Hematopoietic multipotent progenitor cell treated with erythropoietin and hydrocortisone succinate and interleukin-3 and kit ligand, for 6 days (in vitro differentiated cells): ENCODE measurements around the gene GABRB2.
"Not testable (repeated sequence)": the region's sequence is repeated elsewhere in the genome, so short reads cannot be mapped to it uniquely, and the experiment has no call there.

Experiments
- DNase-seq: peaks from one replicate; pipeline ENCODE4 v3.0.0-alpha.2; 2015

Gene GABRB2

DNA sequence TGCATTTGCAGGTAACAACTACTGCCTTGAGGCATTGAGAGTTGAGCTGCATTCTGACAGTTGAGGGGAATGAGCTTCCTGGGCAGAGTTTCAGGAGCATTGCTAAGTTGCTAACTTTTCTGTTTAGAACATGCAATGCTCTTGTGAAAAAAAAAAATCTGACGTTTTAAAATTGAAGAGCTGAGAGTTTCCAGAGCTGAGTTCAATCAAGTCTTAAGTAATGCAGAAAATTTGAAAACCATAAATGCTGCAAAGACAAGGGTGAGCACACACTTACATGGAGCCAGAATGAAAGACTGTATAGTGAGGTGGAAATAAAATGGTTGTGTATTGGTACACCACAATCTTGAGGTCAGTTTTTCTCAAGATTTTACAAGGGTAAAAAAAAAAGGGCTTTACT is 166.0 kb downstream of the GABRB2 start:
- no peak for DNase-seq

DNA sequence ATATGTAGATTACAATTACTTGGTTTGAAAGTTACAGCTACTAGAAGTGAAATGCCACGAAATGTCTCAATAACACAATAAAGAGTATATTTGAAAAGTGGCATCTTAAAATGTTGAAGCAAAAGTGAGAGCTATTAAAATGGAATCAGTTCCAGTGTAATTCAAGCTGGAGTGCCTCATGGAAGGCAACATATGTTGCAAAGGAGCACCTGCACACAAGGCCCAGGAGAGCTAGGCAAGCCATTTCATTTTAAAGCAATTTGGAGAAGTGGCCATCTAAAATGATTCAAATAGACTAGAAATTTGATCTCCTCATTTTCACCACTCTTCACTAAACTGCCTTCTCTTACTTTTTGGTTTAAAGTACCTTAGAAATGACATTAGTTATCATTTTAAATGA is 167.8 kb downstream of the GABRB2 start:
- DNase-seq = no peak

DNA sequence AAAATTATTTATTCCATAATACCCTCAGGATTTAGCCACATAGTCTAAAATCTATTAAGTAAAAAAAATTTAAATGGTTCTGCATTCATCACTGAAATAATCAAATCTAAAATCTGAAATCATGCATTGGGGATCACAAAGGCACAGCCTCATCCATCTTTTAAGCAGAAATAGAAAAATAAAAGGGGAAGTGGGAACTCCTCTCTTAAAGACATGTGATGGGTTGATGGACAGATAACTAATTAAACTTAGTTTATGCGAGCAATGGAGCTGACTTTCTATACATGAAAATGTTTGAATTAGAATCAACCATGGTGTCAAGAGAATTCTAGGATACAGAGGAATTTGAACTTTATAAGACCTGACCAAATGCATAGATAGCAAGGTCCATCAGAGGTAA is 170.5 kb downstream of the GABRB2 start:
- no peak for DNase-seq

DNA sequence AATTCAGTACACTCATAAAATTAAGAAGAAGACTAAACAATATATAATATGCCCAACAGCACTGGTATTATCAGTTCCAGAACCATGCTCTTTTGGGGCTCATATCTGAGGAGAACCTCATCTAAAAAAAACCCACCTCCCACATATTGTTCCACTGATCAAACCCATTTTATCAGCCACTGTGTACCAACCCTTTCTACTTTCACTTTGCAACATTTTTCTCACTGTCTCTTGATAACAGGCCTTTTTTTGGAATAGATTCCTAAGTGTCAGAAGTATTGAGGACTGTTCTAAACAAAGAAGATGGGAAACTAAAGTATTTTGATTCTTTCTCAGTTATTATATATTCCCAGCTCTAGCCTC is 173.2 kb downstream of the GABRB2 start:
- no peak for DNase-seq

DNA sequence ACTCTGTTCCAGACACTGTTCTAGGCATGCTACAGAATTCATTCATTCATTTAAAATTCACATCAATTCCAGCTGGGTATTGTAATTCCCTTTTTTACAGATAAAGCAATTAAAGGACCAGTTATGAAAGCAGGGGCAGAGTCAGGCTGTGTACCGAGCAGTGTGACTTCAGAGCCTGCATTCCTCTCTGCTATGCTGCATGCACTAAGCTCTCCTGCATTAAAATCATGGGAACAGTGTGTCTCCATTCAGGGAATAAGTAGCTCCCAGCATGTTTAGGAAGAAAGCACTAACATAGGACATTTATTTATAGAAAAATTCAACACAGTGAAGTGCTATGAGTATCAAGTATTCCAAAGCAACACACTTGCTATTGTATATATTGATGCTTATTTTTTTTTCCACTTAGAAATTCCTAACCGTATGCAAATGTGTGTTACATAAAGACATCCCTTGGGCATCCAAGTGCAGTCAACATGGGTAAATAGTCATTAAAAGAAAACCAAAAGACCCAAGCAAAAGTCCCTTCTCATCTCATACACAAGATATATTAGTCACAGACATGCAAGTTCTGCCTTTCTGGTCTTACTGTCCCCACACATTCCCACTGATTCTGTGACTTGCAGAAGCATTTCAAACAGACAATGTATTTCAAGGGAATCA is 173.7 kb downstream of the GABRB2 start:
- DNase-seq = no peak

DNA sequence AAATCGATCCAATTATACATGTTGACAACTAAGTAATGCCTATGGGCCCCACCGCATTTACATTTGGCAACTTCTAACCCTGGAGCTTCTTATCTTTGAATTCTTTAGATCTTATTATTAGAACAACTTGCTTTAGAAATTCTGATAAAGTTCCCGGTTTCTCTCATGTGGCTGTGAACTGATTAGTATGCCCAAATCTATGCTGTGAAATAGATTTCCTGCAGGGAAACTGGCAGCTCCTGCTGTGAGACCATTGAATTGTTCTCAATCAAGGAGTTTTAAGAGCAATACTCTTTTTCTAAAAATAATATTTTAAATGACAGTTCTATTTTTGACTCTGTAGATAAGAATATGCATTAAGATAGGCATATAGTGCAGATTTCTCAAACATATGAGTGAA is 177.5 kb downstream of the GABRB2 start:
- DNase-seq = no peak

DNA sequence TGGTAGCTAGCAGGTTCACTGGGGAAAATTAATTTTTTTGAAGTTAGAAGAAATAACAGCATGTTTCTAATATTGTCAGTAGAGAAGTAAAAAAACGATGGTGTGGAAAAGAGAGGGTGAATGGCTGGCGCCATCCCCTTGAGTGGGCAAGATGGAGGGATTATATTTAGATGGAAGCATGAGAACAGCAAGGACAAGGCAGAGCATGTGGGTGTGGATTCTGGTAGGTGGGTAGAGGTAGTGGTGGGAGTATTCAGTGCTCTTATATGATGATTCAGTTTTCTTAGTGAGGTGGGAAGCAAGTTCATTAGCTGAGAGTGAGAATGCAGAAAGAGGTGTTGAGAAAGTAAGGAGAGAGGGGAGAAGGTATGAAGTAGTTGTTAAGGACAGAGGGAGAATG is 188.1 kb downstream of the GABRB2 start:
- DNase-seq = no peak

DNA sequence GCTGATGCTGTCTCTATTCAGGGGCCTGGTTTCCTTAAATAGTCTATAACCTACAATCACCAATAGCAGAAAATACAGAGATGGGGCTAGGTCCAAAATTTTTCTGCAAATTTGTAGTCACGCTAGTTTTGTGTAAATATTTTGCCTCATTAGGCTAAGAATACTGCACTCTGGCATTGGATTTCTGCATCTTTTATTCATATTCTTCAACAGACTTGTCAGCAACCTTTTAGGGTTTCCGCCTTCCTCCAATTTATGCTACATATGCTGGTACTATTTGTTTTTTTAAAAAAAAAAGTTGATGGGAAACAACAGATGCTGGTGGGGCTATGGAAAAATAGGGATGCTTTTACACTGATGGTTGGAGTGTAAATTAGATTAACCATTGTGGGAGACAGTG is 202.3 kb downstream of the GABRB2 start:
- DNase-seq = no peak

DNA sequence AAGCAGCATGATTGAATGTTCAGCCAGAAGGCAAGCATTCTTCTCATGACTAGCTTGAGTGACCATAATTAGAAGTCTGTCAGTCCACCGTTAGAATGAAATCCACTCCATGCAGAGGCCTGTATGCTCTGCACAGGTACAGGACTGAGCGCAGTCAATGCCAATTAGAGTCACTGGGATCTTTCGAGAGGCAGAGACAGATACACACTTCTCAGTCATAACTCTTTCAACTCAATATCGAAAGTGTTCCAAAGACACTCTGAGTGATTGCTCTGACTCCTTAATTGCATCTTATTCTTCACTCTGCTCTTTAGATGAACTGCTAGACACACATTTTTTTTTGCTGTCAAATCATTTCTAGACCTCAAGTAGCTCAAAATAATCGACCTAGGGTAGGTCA is 203.6 kb downstream of the GABRB2 start:
- DNase-seq = no peak

DNA sequence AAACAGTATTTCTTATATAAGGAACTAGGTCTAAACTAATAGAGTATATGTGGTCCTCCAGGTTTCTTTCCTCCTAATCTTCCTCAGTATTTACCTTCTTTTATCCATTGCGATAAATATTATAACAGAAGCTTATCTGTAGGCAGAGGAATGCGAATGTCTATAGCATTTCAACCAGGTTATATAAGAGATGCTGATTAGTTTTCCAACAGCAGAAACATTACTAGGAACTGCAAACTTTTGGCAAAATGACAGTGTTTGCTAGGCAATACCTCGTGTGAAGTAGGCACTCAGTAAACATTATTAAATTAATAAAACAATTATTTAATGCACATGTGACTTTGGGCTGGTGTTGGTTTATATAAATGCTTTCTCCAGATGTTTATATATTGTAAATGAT is 206.5 kb downstream of the GABRB2 start:
- no peak for DNase-seq

DNA sequence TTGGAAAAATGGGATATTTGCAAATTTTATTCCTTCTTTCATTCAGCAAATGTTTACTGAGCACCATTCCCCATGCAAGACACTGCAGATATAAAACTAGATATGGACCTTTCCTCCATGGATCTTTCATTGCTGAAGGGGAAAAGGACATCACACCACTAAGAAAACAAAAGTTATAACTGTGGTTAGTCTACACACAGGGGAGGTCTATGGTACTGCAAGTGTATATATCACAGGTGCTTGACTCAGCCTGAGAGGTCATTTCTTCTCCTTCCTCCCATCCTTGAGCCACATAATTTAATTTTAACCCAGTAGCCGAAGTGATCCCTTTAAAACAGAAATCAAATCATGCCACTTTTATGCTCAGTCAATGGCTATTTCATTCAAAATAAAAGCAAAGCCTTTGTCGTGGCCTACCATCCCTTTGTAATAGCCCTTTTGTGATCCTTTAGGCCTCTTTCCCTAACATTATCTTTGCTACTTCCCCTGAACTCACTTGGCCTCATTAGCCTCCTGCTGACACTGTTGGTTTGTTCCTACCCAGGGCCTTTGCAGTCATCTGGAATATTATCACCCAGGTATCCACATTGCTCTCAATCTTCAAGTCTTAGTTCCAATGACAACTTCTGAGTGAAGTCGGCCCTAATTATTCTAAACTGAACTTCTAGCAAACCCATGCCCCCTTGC is 213.2 kb downstream of the GABRB2 start:
- DNase-seq = no peak

DNA sequence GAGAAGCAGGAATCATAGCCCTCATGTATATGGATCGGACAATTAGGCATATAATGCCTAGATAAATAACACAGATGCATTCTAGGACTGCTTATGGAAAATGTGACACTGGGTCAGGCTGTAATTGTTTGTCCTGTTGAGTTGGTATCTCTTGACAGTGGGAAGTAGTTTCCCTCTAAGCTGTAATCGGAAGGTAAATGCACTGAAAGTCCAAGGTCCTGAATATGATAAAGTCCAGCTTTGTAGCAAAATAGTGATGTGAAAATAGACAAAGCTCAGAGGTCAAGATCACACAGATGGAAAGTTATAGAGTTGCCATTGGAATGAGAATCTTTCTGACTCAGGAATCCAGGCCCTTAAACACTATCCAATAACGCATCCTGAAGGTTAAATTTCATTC is 214.2 kb downstream of the GABRB2 start:
- no peak for DNase-seq

DNA sequence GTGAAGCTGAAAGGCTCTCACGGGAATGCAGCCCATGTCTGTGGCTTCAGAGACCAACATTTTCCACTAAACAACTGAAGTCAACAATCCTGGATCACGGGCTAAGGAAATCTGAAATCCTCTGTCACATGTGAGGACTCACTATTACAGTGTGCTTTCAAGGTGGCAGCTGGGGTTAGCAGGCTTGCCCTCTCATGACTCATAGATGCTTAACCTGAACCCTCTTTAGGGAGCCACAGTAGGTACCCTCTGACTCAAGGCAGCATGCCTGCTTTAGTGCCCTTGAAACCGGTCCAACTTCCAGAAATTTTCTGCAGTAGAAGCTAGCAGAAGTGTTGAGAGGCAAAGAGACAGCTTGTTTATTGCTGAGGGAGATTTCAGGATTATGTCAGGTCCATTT is 232.5 kb downstream of the GABRB2 start:
- DNase-seq = no peak

DNA sequence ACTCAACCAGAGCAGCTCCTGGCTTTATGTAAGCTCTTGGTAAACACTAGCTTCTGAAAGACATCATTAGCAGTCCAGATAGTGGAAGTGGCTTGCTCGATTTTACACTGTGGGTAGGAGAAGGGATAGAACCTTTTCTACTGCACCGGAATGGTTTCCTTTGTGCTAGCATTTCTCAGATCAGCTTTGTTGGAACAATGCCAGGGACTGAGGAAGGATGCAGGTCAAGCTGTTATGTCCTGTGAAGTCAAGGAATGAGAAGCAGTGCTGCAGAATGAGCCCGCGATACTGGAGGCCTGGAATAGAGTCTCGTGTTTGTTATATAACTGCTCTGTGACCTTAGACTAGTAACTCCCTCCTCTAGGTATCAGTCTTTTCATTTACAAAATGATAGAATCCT is 233.6 kb downstream of the GABRB2 start:
- no peak for DNase-seq

DNA sequence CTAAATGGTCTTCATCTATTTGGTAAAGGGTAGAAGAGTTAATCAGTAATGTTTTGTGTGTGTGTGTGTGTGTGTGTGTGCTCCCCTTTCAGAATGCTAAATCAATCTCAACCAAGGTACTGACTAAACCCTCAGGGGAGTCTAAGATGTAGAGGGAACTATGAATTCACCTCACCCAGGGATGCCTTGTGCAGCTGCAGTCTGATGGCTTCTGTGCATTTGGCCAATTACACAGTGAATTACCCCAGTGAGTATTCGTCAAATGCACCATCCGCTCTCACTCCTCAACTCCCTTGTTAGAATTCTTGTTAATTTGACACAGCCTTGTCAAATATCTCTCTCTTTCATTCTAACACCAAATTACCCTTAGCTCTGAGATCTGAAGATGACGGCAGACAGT is 234.6 kb downstream of the GABRB2 start:
- no peak for DNase-seq

DNA sequence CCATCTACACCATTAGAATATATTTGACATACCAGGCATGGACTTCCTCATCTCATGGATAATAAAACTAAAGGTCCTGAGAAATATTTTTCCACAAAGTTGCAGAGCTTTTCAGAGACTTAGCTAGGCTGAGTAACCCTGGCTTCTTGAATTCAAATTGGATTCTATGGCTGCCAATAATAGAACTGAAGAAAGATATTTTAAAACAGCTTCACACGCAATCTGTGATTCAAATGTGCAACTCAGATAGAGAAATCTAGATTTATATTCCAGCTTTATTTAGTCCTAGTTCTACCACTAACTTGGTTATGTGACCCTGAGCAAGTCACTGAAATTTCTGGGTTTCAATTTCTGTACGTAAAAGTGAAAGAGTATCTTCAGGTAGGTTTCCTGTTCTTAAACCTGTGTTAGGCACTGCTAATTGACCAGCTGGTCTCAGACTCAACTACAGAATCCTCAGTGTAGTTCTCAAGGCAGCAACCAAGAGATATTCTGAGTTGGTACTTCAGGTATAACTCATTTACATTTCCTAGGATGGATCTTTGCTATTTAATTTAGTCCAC is 235.3 kb downstream of the GABRB2 start:
- no peak for DNase-seq

DNA sequence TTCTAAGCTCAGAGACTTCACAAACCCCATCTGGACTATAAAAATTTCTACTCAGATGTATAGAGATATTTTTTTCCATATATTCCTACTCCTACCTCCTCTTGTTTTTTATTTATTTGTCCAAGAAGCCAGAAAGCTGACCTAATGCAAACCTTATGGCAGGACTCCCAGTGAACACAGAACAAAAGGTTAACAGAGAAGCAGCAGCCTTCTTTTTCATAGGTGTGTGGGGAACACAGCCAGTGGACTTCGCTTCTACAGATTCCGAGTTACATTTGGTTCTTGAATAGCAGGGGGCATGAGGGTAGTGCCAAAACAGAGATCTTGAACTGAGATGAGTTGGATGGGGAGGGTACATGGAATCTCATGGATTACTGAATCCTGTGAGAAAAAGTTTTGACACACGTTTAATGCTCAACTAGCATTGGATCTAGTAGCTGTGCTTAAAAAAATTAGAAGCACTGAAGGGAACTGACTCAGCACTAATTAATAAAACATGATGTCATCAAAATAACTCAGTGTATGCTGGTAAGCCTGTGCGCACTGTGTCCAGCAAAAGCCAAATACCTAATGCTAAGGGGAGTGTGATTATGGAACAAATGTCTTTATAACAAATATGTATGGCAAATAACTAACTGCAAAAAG is 240.1 kb downstream of the GABRB2 start:
- DNase-seq = no peak

DNA sequence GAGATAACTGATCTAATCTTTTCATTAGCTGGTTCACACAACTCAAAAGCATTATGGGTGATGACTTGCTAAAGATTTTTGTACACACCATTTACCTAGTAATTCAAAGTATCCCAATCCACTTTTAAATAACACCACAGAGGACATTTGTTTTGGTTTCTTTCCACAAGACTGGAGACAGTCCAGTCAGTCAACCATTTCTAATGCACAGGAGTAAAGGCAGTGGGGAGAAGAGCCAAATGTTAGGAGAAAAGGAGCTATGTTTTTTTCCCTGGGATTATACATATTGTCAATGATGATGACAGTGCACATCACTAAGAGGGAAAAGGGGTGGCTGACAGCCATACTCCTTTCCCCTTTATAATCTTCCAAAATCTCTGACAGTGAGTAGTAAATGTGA is 240.9 kb downstream of the GABRB2 start:
- DNase-seq = no peak

DNA sequence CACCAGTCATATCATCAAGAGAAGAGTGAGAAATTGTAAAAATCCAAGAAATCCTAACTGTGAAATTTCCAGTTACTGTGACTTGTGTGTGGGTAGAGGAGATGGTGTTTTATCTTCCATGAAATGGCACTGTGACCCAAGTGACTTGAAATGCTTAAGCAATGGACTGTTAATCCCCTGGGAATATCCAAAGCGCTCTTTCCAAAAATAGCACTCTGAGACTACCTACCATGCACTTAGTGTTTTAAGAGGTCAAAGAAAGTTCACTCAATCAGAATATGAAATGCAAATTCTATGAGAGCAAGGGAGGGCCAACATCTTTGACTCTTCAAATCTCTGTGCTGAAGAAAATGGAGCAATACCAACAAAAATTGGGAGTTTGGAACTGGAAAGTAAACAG is 244.0 kb downstream of the GABRB2 start:
- no peak for DNase-seq

DNA sequence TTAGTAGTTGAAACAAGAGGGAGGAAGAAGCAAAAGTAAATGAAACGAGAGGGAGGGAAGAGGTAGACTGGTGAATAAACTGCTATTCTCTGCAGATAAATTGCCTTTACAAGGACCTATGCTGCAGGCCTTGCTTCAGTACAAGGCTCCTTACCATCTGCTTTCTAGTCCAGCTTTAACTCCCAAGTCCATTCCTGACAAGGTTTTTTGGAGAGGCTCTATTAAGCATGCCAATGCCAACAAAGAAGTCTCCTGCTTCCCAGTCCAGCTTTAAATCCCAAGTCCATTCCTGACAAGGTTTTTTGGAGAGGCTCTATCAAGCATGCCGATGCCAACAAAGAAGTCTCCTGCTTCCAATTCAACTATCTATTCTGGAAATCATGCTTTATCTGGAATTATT is 244.9 kb downstream of the GABRB2 start:
- no peak for DNase-seq

DNA sequence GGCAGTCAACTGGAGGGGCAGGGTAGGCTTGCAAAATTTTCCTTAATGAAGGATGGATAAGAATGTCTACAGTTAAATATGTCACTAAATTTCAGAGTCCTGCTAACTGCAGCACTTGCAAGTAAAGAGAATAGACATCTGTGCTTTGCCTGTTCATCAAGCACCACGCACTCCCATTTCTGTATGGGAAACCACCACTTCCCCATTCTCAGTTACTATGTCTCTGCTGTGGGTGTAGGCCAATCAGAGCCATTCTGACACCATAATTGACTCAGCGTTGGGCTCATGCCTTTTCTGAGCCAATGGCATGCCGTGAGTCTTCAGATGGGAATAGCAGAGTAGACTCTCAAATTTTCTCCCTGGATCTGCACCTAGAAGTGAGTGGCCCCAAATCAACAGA is 247.5 kb downstream of the GABRB2 start:
- DNase-seq = no peak

DNA sequence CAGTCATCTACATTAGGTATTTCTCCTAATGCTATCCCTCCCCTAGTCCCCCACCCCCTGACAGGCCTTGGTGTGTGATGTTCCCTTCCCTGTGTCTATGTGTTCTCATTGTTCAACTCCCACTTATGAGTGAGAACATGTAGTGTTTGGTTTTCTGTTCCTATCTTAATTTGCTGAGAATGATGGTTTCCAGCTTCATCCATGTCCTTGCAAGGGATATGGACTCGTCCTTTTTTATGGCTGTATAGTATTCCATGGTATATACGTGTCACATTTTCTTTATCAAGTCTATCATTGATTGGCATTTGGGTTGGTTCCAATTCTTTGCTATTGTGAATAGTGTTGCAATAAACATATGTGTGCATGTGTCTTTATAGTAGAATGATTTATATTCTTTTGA is 249.1 kb downstream of the GABRB2 start:
- DNase-seq = not testable (repeated sequence)

DNA sequence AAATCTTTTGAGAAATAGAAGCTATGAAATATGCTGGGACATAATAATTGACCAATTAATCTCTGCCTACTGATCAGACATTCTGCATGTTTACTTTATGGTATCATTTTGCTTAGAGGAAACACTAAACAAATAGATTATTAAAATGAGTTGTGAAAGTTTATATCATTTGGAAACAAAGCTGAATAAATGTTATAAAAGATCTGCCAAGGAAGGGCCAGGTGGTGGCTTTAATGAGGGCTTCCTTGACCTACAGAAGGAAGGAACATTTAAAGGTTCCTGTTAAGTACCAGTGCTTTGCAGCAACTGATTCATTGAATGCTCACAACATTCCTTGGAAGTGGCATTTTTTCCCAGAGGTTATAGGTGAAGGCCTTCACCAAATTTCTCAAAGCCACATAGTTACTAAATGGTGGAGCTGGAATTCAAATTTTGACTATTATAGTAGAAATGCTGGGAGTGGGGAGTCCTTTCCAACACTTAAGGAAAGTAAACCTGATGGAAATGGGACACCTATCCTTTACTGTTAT is 250.7 kb downstream of the GABRB2 start:
- no peak for DNase-seq

DNA sequence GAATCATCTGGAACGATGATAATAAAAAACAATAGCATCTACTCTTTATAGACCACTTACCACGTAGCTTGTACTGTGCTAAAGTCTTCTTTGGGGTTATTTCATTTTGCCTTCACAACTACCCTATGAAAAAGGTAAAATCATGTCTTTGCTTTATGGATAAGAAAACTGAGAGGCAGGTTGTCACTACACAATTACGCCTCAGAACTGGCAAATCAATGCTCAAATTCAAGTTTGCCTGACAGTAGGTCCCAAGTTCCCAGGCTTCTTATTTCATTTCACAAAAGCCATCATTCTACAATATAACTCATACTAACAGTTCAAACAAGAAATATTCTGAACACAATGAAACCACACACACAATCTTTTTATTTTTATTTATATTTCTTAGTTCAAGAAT is 258.5 kb downstream of the GABRB2 start:
- no peak for DNase-seq
